Endothelial cell of umbilical vein (primary cell): ENCODE measurements around the gene MRGPRF. TPM values are rescaled to one million over a fixed set of nuclear protein-coding genes. Genes with fewer than 3 reads are reported as not detected.

Experiments used
- BruUV-seq: library from RNA; stranded (reverse); fragments of 400-500 nt; replicated peaks from 2 replicates; lab custom pipeline; 2021; lab: Mats Ljungman, UMichigan
- CTCF ChIA-PET: fragments of 300-600, 350-600 bp; sonication (Branson Sonifier 250); formaldehyde crosslinking; loops from one replicate; lab custom pipeline; 2021; ENCODE audit warnings: antibody characterized with exemption, inconsistent platforms; lab: Charles Lee
- POLR2A ChIA-PET: fragments of 300-600, 350-600 bp; sonication (Branson Sonifier 250); formaldehyde crosslinking; loops from one replicate; lab custom pipeline; 2021; ENCODE audit warnings: antibody characterized with exemption, inconsistent platforms; lab: Charles Lee
- DNase-seq: peaks from one replicate; pipeline ENCODE4 v3.0.0-alpha.2; 2011; ENCODE audit warnings: low read depth, low spot score
- FAIRE-seq: peaks from 2 replicates; lab custom pipeline; 2011; peaks lifted over from hg19 to GRCh38; lab: Jason Lieb, UNC
- H2AFZ ChIP-seq: 2 replicates; pipeline ENCODE4 v1.6.0; 2012; ENCODE audit warnings: low read depth, low read length, control low read depth, inconsistent platforms
- H3K27ac ChIP-seq: 2 replicates; pipeline ENCODE4 v1.5.1; 2011; ENCODE audit warnings: low read depth, mild to moderate bottlenecking, control low read depth, low read length, moderate library complexity; ENCODE audit not compliant: insufficient read depth
- H3K27me3 ChIP-seq, 2 experiments: 2 replicates each; pipeline versions ENCODE4 v1.6.0 to v1.6.1; 2011; ENCODE audit warnings: low read length in 2 of 2, mixed read lengths in 1 of 2; ENCODE audit not compliant: control insufficient read depth in 2 of 2, insufficient read depth in 2 of 2
- H3K36me3 ChIP-seq, 2 experiments: 2 replicates in 1 of 2; 3 replicates in 1 of 2; pipeline ENCODE4 v1.5.1; 2011; ENCODE audit warnings: low read length in 2 of 2, mild to moderate bottlenecking in 1 of 2, moderate library complexity in 1 of 2; ENCODE audit not compliant: control insufficient read depth in 2 of 2, insufficient read depth in 2 of 2; ENCODE audit errors: extremely low read depth in 1 of 2
- H3K4me1 ChIP-seq: 3 replicates; pipeline ENCODE4 v1.5.1; 2011; ENCODE audit warnings: mild to moderate bottlenecking, low read length; ENCODE audit not compliant: control insufficient read depth, insufficient read depth; ENCODE audit errors: extremely low read depth
- H3K4me2 ChIP-seq: 2 replicates; pipeline ENCODE4 v1.6.1; 2011; ENCODE audit warnings: low read length, control low read depth, mixed read lengths; ENCODE audit not compliant: insufficient read depth
- H3K4me3 ChIP-seq, 3 experiments: fragments of 200-600 bp in 1 of 3; sonication (generic), shearing (Covaris generic) in 1 of 3; replicated peaks in 1 of 3; 2 replicates each; pipeline ENCODE4 v1.5.1; 2011 to 2016; ENCODE audit warnings: control low read depth in 3 of 3, low read length in 3 of 3, mild to moderate bottlenecking in 2 of 3, inconsistent platforms in 1 of 3, low read depth in 1 of 3, moderate library complexity in 1 of 3; ENCODE audit not compliant: insufficient read depth in 1 of 3
- H3K79me2 ChIP-seq: 2 replicates; pipeline ENCODE4 v1.6.0; 2012; ENCODE audit warnings: low read length, inconsistent platforms; ENCODE audit not compliant: control insufficient read depth, insufficient read depth
- H3K9ac ChIP-seq: replicated peaks from 2 replicates; pipeline ENCODE3; 2011; ENCODE audit warnings: low read length, control low read depth; ENCODE audit not compliant: insufficient read depth; ENCODE audit errors: extremely low read depth
- H3K9me1 ChIP-seq: replicated peaks from 3 replicates; pipeline ENCODE4 v1.6.0; 2011; ENCODE audit warnings: mild to moderate bottlenecking, low read length; ENCODE audit not compliant: control insufficient read depth, insufficient read depth; ENCODE audit errors: extremely low read depth
- H3K9me3 ChIP-seq: replicated peaks from 2 replicates; pipeline ENCODE4 v1.5.1; 2012; ENCODE audit warnings: low read length, inconsistent platforms; ENCODE audit not compliant: control insufficient read depth, insufficient read depth
- H4K20me1 ChIP-seq: replicated peaks from 2 replicates; pipeline ENCODE3; 2011; ENCODE audit warnings: mild to moderate bottlenecking, low read length; ENCODE audit not compliant: control insufficient read depth, insufficient read depth; ENCODE audit errors: extremely low read depth
- EZH2 ChIP-seq: IDR thresholded peaks from 2 replicates; pipeline ENCODE4 v1.6.1; 2012; ENCODE audit warnings: borderline replicate concordance, low read depth, mild to moderate bottlenecking, moderate library complexity, low read length, inconsistent platforms; ENCODE audit not compliant: severe bottlenecking
- FOS ChIP-seq: IDR thresholded peaks from 2 replicates; pipeline ENCODE4 v1.6.1; 2011; ENCODE audit warnings: mild to moderate bottlenecking, low read length, moderate library complexity, borderline replicate concordance; ENCODE audit not compliant: insufficient read depth
- GATA2 ChIP-seq: IDR thresholded peaks from 2 replicates; pipeline ENCODE4 v1.7.0; 2011; ENCODE audit warnings: low read depth, mild to moderate bottlenecking, moderate library complexity, mixed read lengths, low read length; ENCODE audit not compliant: insufficient read length, insufficient read depth
- JUN ChIP-seq: IDR thresholded peaks from 2 replicates; pipeline ENCODE4 v1.6.1; 2011; ENCODE audit warnings: borderline replicate concordance, low read depth; ENCODE audit not compliant: insufficient read length, insufficient read depth
- MYC ChIP-seq: IDR thresholded peaks from one replicate; pipeline ENCODE4 v1.6.1; 2011; ENCODE audit warnings: mild to moderate bottlenecking, low read depth, low read length
- POLR2A ChIP-seq: IDR thresholded peaks from 2 replicates; pipeline ENCODE4 v1.6.1; 2012; ENCODE audit warnings: low read depth, mild to moderate bottlenecking, control low read depth, low read length
- POLR2AphosphoS5 ChIP-seq: IDR thresholded peaks from 2 replicates; pipeline ENCODE4 v1.6.1; 2012; ENCODE audit warnings: low read depth, mild to moderate bottlenecking, control low read depth, low read length, moderate library complexity; ENCODE audit not compliant: insufficient read depth
- dilution Hi-C: fragments of 300-500 bp; cut with MboI; formaldehyde crosslinking; loops from one replicate; pipeline ENCODE4 v1.15.0; 2019; ENCODE audit warnings: low sequenced_read_pairs; ENCODE audit not compliant: extremely low pct_ligation_motif_present
- intact Hi-C: fragments of 100-400 bp; cut with micrococcal nuclease; formaldehyde crosslinking; loops from one replicate; pipeline ENCODE4 v1.10.0; 2022
- polyA plus RNA-seq, 4 experiments: library from polyadenylated mRNA; depleted of rRNA in 3 of 4; stranded (reverse) in 3 of 4; unstranded in 1 of 4; fragments of >200 nt; gene quantifications; 2 replicates each; pipeline versions ENCODE4 v1.2.1 to v1.2.3, GENCODE V29; 2011 to 2012; ENCODE audit warnings: missing spikeins in 1 of 4
- total RNA-seq: library from RNA; stranded (reverse); gene quantifications from 2 replicates; pipeline ENCODE4 v1.2.3, GENCODE V29; 2021
- TF ChIP-seq, protein P1 (sequence below): IDR thresholded peaks from 2 replicates; pipeline ENCODE4 v1.6.1; 2011; ENCODE audit not compliant: insufficient read depth, insufficient read length
- TF ChIP-seq, protein P2 (sequence below), 2 donors: IDR thresholded peaks; 1 replicate in 1 of 2; 2 replicates in 1 of 2; pipeline ENCODE4 v1.5.1; 2011; ENCODE audit warnings: low read length in 2 of 2, mild to moderate bottlenecking in 2 of 2, moderate library complexity in 2 of 2, control low read depth in 1 of 2, inconsistent platforms in 1 of 2, low read depth in 1 of 2; ENCODE audit not compliant: insufficient read depth in 1 of 2; ENCODE audit errors: extremely low read depth in 1 of 2

The MRGPRF gene
- total and polyA plus RNA-seq, 2 donors (not counting 3 experiments of a cell fraction or from before 2014, with no cell fraction given): not detected

DNA sequence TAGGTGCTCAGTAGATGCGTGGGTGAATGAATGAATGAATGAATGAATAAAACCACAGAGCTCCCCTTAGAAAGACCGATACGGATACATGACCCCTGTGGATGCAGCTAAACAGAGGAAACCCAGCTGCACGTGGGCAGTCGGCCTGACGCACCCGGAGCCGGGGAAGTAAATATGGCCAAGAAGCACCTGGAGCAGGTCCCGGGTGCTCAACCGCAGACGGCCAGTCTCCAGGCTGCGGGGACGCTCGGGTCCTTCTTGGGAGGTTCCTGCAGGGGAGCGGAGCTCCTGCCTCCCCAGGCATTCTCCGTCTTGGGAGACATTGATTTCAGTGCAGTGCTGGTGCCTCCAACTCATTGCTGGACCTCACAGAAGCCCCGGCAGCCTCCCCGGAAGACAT lies 24.0 kb upstream of the MRGPRF start:
- dilution Hi-C loops (no loop called here), intact Hi-C loops (no loop called here)
- H3K27ac ChIP-seq: no peak overlapping the region
- no peak overlapping the region for H3K4me3 ChIP-seq
- H3K79me2 ChIP-seq: no peaks in the 10 kb centered on the region
- no peaks in the 10 kb centered on the region for H4K20me1 ChIP-seq
- no peaks in the 10 kb centered on the region for H3K9me1 ChIP-seq
- peaks cover 0 to 1% of the 10 kb centered on the region in 2 experiments for H3K27me3 ChIP-seq
- BruUV-seq: no TSS peak
- H2AFZ ChIP-seq: no peak overlapping the region
- H3K4me1 ChIP-seq: no peaks in the 10 kb centered on the region
- POLR2A ChIA-PET: no interaction called here
- DNase-seq: no peak
- H3K9ac ChIP-seq: no peak overlapping the region
- no peaks in the 10 kb centered on the region for H3K9me3 ChIP-seq
- no peaks in the 10 kb centered on the region for H3K36me3 ChIP-seq
- TF ChIP-seq POLR2AphosphoS5: no peak
- no peak for TF ChIP-seq POLR2A
- TF ChIP-seq, protein P1, sequence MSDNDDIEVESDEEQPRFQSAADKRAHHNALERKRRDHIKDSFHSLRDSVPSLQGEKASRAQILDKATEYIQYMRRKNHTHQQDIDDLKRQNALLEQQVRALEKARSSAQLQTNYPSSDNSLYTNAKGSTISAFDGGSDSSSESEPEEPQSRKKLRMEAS: no peak
- no peak for TF ChIP-seq GATA2
- TF ChIP-seq, protein P2, sequence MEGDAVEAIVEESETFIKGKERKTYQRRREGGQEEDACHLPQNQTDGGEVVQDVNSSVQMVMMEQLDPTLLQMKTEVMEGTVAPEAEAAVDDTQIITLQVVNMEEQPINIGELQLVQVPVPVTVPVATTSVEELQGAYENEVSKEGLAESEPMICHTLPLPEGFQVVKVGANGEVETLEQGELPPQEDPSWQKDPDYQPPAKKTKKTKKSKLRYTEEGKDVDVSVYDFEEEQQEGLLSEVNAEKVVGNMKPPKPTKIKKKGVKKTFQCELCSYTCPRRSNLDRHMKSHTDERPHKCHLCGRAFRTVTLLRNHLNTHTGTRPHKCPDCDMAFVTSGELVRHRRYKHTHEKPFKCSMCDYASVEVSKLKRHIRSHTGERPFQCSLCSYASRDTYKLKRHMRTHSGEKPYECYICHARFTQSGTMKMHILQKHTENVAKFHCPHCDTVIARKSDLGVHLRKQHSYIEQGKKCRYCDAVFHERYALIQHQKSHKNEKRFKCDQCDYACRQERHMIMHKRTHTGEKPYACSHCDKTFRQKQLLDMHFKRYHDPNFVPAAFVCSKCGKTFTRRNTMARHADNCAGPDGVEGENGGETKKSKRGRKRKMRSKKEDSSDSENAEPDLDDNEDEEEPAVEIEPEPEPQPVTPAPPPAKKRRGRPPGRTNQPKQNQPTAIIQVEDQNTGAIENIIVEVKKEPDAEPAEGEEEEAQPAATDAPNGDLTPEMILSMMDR (IDR thresholded peaks at IDR 0.05; ENCODE audit: extremely low read depth in 1 of 2, insufficient read depth in 1 of 2, low read depth in 1 of 2, low read length in 2 of 2): no peak
- TF ChIP-seq EZH2: no peak
- TF ChIP-seq FOS: no peak
- TF ChIP-seq MYC: no peak
- no peak for TF ChIP-seq JUN
- no peak overlapping the region for H3K4me2 ChIP-seq
- CTCF ChIA-PET: no interaction called here
- FAIRE-seq: no peak
